Sigmoid colon (tissue), 7 donors: ENCODE measurements around the gene ERGIC1. TPM values are rescaled to one million over a fixed set of nuclear protein-coding genes. Genes with fewer than 3 reads are reported as not detected.

Experiments
- DNase-seq: peaks from one replicate; pipeline ENCODE4 v3.0.0-alpha.2; 2019
- H3K27ac ChIP-seq, 4 donors: fragments of 200-600 bp; sonication (generic); one replicate each; pipeline ENCODE4 v1.5.1; 2016 to 2019; ENCODE audit warnings: mild to moderate bottlenecking in 1 of 4
- H3K27me3 ChIP-seq, 3 donors: fragments of 200-600 bp; sonication (generic); one replicate each; pipeline ENCODE4 v1.5.1; 2019; ENCODE audit warnings: mild to moderate bottlenecking in 1 of 3
- H3K36me3 ChIP-seq, 4 donors: fragments of 200-600 bp; sonication (generic); one replicate each; pipeline ENCODE4 v1.5.1; 2016 to 2019
- H3K4me1 ChIP-seq, 4 donors: fragments of 200-600 bp; sonication (generic); one replicate each; pipeline ENCODE4 v1.5.1; 2017 to 2019
- H3K4me3 ChIP-seq, 4 donors: fragments of 200-600 bp; sonication (generic); one replicate each; pipeline ENCODE4 v1.5.1; 2017 to 2019; ENCODE audit warnings: mild to moderate bottlenecking in 2 of 4, moderate library complexity in 1 of 4
- H3K9me3 ChIP-seq, 4 donors: fragments of 200-600 bp in 3 of 4; sonication (generic) in 3 of 4; one replicate each; pipeline versions ENCODE4 v1.5.1 to v1.6.1; 2013 to 2019
- EP300 ChIP-seq, 4 donors: sonication (generic); formaldehyde crosslinking; IDR thresholded peaks; one replicate each; pipeline ENCODE4 v1.6.1; 2017; ENCODE audit warnings: antibody characterized with exemption in 4 of 4
- POLR2A ChIP-seq, 2 donors: fragments of 450-650 bp; IDR thresholded peaks; one replicate each; pipeline ENCODE4 v1.6.1; 2016; ENCODE audit warnings: antibody characterized with exemption in 2 of 2, mild to moderate bottlenecking in 2 of 2, moderate library complexity in 2 of 2
- POLR2AphosphoS5 ChIP-seq, 4 donors: sonication (generic); formaldehyde crosslinking; IDR thresholded peaks; one replicate each; pipeline ENCODE4 v1.6.1; 2017; ENCODE audit warnings: antibody characterized with exemption in 4 of 4
- WGBS, 2 donors: extraction: QIAGEN DNeasy Blood & Tissue Kit; methylation state at CpG; one replicate each; pipeline ENCODE4 v1.1.7; 2013; 5-methylcytosine and 5-hydroxymethylcytosine counted together
- intact Hi-C: fragments of 100-400 bp; cut with DNase I; formaldehyde crosslinking; loops from one replicate; pipeline ENCODE4 v1.15.1; 2023
- polyA plus RNA-seq, 3 donors: library from polyadenylated mRNA; stranded (reverse); fragments of 200-250 nt; gene quantifications; one replicate each; pipeline ENCODE4 v1.2.3, GENCODE V29; 2013
- total RNA-seq, 4 donors: library from RNA; depleted of rRNA; stranded (reverse); fragments of >200 nt; gene quantifications; one replicate each; pipeline ENCODE4 v1.1.0, GENCODE V29; 2016
- TF ChIP-seq, protein P1 (sequence below), 4 experiments: fragments of 450-650 bp in 3 of 4; fragments of 200-600 bp in 1 of 4; IDR thresholded peaks; one replicate each; pipeline ENCODE4 v1.5.1; 2016 to 2019; ENCODE audit warnings: antibody characterized with exemption in 4 of 4, mild to moderate bottlenecking in 3 of 4, moderate library complexity in 2 of 4
- donor health status: healthy with polysubstance abuse.
- donor health status: Bipolar disorder and iron deficiency.
- donor health status: healthy.

ERGIC1 gene
- total and polyA plus RNA-seq, 7 donors, result 80.6 to 160 (median 117) TPM

DNA sequence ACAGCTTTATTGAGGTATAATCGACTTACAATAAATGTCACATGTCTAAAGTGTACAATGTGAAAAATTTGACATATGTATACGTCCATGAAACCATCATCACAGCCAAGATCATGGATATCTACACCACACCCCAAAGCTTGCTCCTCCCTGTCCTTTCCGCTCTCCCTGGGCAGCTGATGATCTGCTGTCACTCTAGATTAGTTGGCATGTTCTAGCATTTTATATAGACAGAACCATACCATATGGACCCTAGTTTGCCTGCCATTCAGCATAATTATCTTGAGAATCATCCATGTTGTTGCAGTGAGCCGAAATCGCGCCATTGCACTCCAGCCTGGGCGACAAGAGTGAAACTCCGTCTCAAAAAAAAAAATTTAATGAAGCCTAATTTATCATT is 42.5 kb downstream of the ERGIC1 start:
- intact Hi-C loops, result no loop called here
- Histone ChIP-seq H3K4me1 (peaks cover 0 to 47% (median 35%) of the 10 kb centered on the region in 4 donors), H3K9me3 (no peaks in the 10 kb centered on the region), H3K27ac (peak overlapping the region in 3 of 4 donors; percentile 90 to 98 (median 97)), H3K36me3 (no peaks in the 10 kb centered on the region), H3K4me3 (no peak overlapping the region), H3K27me3 (no peaks in the 10 kb centered on the region)
- WGBS, 2 donors, result 85 to 93% methylated on average over 8 of the region's 8 CpGs
- TF ChIP-seq, protein P1, sequence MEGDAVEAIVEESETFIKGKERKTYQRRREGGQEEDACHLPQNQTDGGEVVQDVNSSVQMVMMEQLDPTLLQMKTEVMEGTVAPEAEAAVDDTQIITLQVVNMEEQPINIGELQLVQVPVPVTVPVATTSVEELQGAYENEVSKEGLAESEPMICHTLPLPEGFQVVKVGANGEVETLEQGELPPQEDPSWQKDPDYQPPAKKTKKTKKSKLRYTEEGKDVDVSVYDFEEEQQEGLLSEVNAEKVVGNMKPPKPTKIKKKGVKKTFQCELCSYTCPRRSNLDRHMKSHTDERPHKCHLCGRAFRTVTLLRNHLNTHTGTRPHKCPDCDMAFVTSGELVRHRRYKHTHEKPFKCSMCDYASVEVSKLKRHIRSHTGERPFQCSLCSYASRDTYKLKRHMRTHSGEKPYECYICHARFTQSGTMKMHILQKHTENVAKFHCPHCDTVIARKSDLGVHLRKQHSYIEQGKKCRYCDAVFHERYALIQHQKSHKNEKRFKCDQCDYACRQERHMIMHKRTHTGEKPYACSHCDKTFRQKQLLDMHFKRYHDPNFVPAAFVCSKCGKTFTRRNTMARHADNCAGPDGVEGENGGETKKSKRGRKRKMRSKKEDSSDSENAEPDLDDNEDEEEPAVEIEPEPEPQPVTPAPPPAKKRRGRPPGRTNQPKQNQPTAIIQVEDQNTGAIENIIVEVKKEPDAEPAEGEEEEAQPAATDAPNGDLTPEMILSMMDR (IDR thresholded peaks at IDR 0.05), result no peak
- TF ChIP-seq POLR2A (IDR thresholded peaks at IDR 0.05) (no peak), EP300 (IDR thresholded peaks at IDR 0.05) (no peak), POLR2AphosphoS5 (IDR thresholded peaks at IDR 0.05) (no peak)
- no peak for DNase-seq

GRCh38 chr5:172877466-172878260 is 43.6 kb downstream of the ERGIC1 start:
- TF ChIP-seq POLR2A (IDR thresholded peaks at IDR 0.05), result no peak
- intact Hi-C loops, result no loop called here

DNA sequence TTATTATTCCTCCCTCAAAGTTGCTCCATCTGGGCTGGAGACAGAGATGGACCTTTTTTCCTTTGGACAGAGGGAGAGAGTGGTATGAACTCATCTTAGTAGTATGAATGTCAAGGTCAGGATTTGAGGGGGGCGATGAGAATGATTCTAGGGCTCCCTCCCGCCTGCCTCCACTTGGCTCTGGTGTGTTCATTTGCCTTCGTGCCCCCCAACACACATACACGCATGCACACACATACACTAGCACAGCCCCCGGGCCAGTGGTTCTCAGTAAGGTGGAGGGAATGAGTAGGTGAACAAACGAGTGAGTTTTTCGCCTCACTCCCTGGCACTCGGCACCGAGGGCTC is 44.5 kb downstream of the ERGIC1 start:
- peaks cover 0 to 2% (median 0%) of the 10 kb centered on the region in 4 donors for H3K36me3 ChIP-seq
- no peaks in the 10 kb centered on the region for H3K9me3 ChIP-seq
- H3K27ac ChIP-seq, result peak overlapping the region; percentile 8 to 84 (median 67)
- H3K27me3 ChIP-seq, result no peaks in the 10 kb centered on the region
- WGBS, 2 donors, result 92 to 93% methylated on average over 9 of the region's 9 CpGs
- DNase-seq, result no peak
- no peak overlapping the region for H3K4me3 ChIP-seq
- H3K4me1 ChIP-seq, result peaks cover 0 to 28% (median 15%) of the 10 kb centered on the region in 4 donors
- TF ChIP-seq POLR2AphosphoS5 (IDR thresholded peaks at IDR 0.05) (no peak), EP300 (IDR thresholded peaks at IDR 0.05) (no peak), POLR2A (IDR thresholded peaks at IDR 0.05) (no peak)
- TF ChIP-seq, protein P1 (IDR thresholded peaks at IDR 0.05), result no peak
- intact Hi-C loops, result no loop called here

More at GRCh38 chr5:172877466-172878260, 43.6 kb downstream of the ERGIC1 start:
- no peaks in the 10 kb centered on the region for H3K36me3 ChIP-seq
- H3K9me3 ChIP-seq, result no peaks in the 10 kb centered on the region
- peaks cover 0 to 37% (median 24%) of the 10 kb centered on the region in 4 donors for H3K4me1 ChIP-seq
- no peak for DNase-seq
- H3K27me3 ChIP-seq, result no peaks in the 10 kb centered on the region
- peak overlapping the region in 3 of 4 donors; percentile 64 to 84 (median 70) for H3K27ac ChIP-seq
- H3K4me3 ChIP-seq, result no peak overlapping the region
- 87 to 92% methylated on average over 9 of the region's 9 CpGs for WGBS, 2 donors

GRCh38 chr5:172878933-172879752 is 45.1 kb downstream of the ERGIC1 start:
- TF ChIP-seq, protein P1 (IDR thresholded peaks at IDR 0.05), result no peak
- TF ChIP-seq POLR2A (IDR thresholded peaks at IDR 0.05) (no peak), EP300 (IDR thresholded peaks at IDR 0.05) (no peak), POLR2AphosphoS5 (IDR thresholded peaks at IDR 0.05) (peak in 1 of 4 donors; percentile 15)
- Histone ChIP-seq H3K36me3 (peaks cover 0 to 3% (median 0%) of the 10 kb centered on the region in 4 donors), H3K4me1 (peaks cover 0 to 23% (median 9%) of the 10 kb centered on the region in 4 donors), H3K27ac (peak overlapping the region; percentile 8 to 84 (median 67)), H3K4me3 (no peak overlapping the region), H3K9me3 (no peaks in the 10 kb centered on the region), H3K27me3 (no peaks in the 10 kb centered on the region)
- DNase-seq, result no peak
- 86 to 87% methylated on average over 20 of the region's 20 CpGs for WGBS, 2 donors
- intact Hi-C loops, result no loop called here
